ENCODE data around the gene YBX3.

GRCh38 chr12:10732549-10732948, 9.4 kb upstream of the YBX3 start:
- no peak for TF ChIP-seq CTCF (IDR thresholded peaks at IDR 0.05)
- TF ChIP-seq POLR2A (IDR thresholded peaks at IDR 0.05): no peak
